Lower lobe of right lung (tissue), 2 donors: Measurements from ENCODE around the gene SGK2. TPM values are rescaled to one million over a fixed set of nuclear protein-coding genes. Genes with fewer than 3 reads are reported as not detected.

Experiments
- ATAC-seq, 2 donors: fragments of 200-7000 bp; cut with Tn5 transposase; one replicate each; pipeline ENCODE4 v1.9.1; 2020 to 2022; ENCODE audit warnings: mild to moderate bottlenecking in 2 of 2, moderate library complexity in 2 of 2
- DNase-seq: peaks from one replicate; pipeline ENCODE4 v3.0.0-alpha.2; 2020
- H3K27ac ChIP-seq: fragments of 200-600 bp; one replicate; pipeline ENCODE4 v1.8.0; 2022
- H3K27me3 ChIP-seq: fragments of 200-600 bp; one replicate; pipeline ENCODE4 v1.8.0; 2022; ENCODE audit warnings: low read depth
- H3K36me3 ChIP-seq: fragments of 200-600 bp; one replicate; pipeline ENCODE4 v1.8.0; 2022; ENCODE audit warnings: mild to moderate bottlenecking
- H3K4me1 ChIP-seq: fragments of 200-600 bp; one replicate; pipeline ENCODE4 v1.8.0; 2022
- H3K4me3 ChIP-seq: fragments of 200-600 bp; one replicate; pipeline ENCODE4 v1.8.0; 2022; ENCODE audit warnings: mild to moderate bottlenecking
- H3K9me3 ChIP-seq: fragments of 200-600 bp; one replicate; pipeline ENCODE4 v1.8.0; 2022
- intact Hi-C: fragments of 100-400 bp; cut with DNase I; formaldehyde crosslinking; loops from one replicate; pipeline ENCODE4 v1.11.0; 2022
- total RNA-seq: library from RNA; stranded (reverse); fragmentation: NEBNext Ultra II Directional; extraction: Animal tissue kit (Norgen Biotek cat#: 25700); gene quantifications from one replicate; pipeline ENCODE4 v1.2.1, GENCODE V29; 2021
- TF ChIP-seq, protein P1 (sequence below): fragments of 200-600 bp; IDR thresholded peaks from one replicate; pipeline ENCODE4 v1.8.0; 2022; ENCODE audit warnings: antibody characterized with exemption, mild to moderate bottlenecking
- donor health status: DM: no; HTN: yes; CAD: no; lungs with severe emphysema.

The SGK2 gene
- total RNA-seq, 1 donor from 2014 or later: 1.2 TPM

DNA sequence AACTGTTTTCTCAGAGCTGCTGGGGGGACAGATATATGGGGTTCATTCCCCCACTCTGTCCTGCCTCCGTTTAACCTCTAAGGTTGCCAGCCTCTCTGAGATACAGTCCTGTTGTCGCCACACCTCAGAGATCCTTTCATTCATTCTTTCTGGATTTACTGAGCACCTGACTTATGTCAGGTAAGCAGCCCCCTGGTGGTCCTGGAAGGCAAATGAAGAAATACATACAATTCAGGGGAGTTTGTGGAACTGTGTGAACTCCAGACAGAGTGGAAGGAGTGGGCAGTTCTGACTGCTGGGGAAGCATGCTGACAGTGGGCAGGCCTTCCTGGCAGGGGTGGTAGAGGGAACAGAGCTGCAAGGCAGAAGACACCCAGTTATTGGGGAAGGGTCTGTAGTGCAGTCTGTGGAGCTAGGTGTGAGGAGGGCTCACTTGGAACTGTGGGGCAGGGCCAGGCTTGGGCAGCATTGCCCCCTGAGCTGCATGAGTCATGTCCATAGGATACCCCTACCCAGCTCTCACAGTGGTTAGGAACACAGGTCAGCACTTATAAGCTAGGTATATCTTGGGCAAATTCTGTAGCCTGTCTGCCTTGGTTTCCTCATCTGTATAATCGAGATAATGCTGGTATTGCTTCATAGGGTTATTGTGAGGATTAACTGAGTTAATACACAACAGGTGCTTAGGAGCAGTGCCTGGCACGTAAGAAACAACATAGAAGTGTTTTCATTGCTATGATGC is 12.8 kb upstream of the SGK2 start:
- TF ChIP-seq, protein P1, sequence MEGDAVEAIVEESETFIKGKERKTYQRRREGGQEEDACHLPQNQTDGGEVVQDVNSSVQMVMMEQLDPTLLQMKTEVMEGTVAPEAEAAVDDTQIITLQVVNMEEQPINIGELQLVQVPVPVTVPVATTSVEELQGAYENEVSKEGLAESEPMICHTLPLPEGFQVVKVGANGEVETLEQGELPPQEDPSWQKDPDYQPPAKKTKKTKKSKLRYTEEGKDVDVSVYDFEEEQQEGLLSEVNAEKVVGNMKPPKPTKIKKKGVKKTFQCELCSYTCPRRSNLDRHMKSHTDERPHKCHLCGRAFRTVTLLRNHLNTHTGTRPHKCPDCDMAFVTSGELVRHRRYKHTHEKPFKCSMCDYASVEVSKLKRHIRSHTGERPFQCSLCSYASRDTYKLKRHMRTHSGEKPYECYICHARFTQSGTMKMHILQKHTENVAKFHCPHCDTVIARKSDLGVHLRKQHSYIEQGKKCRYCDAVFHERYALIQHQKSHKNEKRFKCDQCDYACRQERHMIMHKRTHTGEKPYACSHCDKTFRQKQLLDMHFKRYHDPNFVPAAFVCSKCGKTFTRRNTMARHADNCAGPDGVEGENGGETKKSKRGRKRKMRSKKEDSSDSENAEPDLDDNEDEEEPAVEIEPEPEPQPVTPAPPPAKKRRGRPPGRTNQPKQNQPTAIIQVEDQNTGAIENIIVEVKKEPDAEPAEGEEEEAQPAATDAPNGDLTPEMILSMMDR: no peak
- DNase-seq (no peak), ATAC-seq (peak in 1 of 2 donors; percentile 32)
- intact Hi-C loops: no loop called here
- Histone ChIP-seq H3K27ac (no peak overlapping the region), H3K27me3 (no peaks in the 10 kb centered on the region), H3K9me3 (no peaks in the 10 kb centered on the region), H3K4me3 (no peak overlapping the region), H3K4me1 (no peaks in the 10 kb centered on the region), H3K36me3 (peaks cover under 1% of the 10 kb centered on the region)

DNA sequence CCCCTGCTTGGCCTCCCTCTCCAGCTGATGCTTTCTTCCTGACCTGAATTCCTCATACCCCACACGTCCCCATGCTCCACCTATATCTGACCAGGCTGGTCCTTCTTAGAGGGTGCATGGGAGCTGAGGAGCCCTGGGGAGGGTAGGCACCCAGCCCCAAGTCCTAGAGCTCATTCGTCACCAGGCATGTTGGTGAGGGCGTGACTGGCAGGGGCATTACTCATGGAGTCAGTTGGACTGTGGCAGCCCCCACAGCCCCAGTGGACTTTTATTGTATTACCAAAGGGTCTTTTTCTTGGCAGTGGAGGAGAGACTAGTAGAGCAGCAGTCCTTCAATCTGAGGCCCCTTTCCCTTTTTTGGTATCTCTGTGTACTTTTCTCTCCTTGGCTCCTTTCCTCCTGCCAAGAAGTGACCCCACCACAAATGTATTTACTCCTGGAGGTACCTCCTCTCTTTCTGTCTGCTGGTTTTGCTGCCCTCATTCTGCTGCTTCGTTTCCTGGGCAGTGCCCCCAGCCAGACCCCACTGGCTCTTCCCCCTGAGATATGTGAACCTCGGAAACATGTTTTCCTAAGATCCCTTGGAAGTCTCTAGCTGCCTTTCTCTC is 10.4 kb upstream of the SGK2 start:
- Histone ChIP-seq H3K4me3 (no peak overlapping the region), H3K27me3 (no peaks in the 10 kb centered on the region), H3K9me3 (no peaks in the 10 kb centered on the region), H3K36me3 (no peaks in the 10 kb centered on the region), H3K4me1 (no peaks in the 10 kb centered on the region), H3K27ac (no peak overlapping the region)
- intact Hi-C loops: no loop called here
- ATAC-seq: no peak
- TF ChIP-seq, protein P1: no peak
- DNase-seq: no peak

DNA sequence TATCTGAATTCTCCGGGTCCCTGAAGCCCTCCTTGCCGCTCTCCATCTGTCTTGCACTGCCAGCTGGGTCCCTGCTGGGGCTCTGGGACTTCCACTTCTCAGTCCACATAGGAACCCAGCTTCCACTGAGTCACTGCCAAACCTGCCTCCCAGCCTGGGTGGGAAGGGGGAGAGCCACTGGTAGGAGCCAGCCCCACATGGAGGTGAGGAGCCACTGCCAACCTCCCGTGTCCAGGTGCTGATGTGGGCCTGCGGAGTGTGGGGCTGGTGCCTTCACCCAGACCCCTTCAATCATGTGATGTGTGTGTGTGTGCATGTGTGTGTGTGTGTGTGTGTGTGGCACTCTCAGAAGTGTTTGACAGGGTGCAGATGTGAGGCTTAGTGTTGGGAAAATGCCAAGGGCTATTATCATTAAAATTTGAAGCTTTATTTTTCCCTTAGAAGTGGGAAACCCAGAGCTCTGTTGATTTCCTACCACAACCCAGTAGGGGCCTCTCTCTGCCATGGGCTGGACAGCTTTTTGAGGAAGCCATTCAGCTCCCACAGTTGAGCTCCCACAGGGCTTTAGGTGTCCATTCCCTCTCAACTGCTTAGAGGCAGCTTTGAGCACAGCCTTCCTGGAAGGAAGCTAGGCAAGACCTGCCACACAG is 9.3 kb upstream of the SGK2 start:
- Histone ChIP-seq H3K9me3 (no peaks in the 10 kb centered on the region), H3K36me3 (no peaks in the 10 kb centered on the region), H3K4me3 (no peak overlapping the region), H3K27me3 (no peaks in the 10 kb centered on the region), H3K27ac (no peak overlapping the region), H3K4me1 (no peaks in the 10 kb centered on the region)
- DNase-seq (no peak), ATAC-seq (no peak)
- TF ChIP-seq, protein P1: no peak
- intact Hi-C loops: no loop called here

DNA sequence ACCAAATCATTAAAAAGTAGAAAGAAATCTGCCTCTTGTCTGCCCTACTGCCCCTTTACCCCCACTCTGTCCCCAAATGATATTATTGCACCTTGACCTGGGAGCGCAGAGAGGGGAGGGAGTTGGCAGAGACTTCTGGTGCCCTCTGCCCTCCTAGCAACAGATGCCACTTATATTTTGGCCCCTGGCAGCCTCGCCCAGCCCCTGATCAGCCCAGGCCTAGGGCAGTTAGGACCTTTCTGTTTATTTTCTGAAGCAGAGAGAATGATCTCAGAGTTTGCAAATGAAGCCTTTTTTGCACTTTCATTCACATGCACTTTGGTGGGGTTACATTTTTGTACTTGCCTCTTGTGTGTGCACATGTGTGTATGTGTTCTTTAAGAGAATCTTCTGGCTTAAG is 8.4 kb upstream of the SGK2 start:
- Histone ChIP-seq H3K9me3 (no peaks in the 10 kb centered on the region), H3K36me3 (no peaks in the 10 kb centered on the region), H3K4me1 (no peaks in the 10 kb centered on the region), H3K4me3 (no peak overlapping the region), H3K27me3 (no peaks in the 10 kb centered on the region), H3K27ac (no peak overlapping the region)
- DNase-seq: no peak
- ATAC-seq: no peak
- intact Hi-C loops: no loop called here
- TF ChIP-seq, protein P1: no peak

DNA sequence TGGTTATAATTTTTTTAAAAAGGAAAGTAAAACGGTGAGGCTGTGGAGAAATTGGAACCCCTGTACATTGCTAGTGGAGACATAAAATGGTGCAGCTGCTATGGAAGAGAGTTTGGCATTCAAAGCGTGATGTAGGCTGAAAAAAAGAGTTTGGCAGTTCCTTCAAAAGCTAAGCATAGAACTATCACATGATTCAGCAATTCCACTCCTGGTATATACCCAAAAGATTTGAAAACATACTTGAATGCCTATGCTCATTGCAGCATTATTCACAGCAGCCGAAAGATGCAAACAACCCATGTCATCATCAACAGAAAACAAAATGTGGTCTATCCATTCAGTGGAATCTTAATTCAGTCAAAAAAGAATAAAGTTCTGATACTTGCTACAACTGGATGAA is 4.5 kb upstream of the SGK2 start:
- intact Hi-C loops: no loop called here
- Histone ChIP-seq H3K36me3 (no peaks in the 10 kb centered on the region), H3K27ac (no peak overlapping the region), H3K27me3 (no peaks in the 10 kb centered on the region), H3K4me3 (no peak overlapping the region), H3K4me1 (peaks cover 4% of the 10 kb centered on the region), H3K9me3 (no peaks in the 10 kb centered on the region)
- DNase-seq: no peak
- no peak for ATAC-seq
- TF ChIP-seq, protein P1: no peak
